ENCODE results near the gene LAPTM5.
"Not testable (repeated sequence)": the region's sequence is repeated elsewhere in the genome, so short reads cannot be mapped to it uniquely, and the experiment has no call there.

LAPTM5 gene, protein sequence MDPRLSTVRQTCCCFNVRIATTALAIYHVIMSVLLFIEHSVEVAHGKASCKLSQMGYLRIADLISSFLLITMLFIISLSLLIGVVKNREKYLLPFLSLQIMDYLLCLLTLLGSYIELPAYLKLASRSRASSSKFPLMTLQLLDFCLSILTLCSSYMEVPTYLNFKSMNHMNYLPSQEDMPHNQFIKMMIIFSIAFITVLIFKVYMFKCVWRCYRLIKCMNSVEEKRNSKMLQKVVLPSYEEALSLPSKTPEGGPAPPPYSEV

DNA sequence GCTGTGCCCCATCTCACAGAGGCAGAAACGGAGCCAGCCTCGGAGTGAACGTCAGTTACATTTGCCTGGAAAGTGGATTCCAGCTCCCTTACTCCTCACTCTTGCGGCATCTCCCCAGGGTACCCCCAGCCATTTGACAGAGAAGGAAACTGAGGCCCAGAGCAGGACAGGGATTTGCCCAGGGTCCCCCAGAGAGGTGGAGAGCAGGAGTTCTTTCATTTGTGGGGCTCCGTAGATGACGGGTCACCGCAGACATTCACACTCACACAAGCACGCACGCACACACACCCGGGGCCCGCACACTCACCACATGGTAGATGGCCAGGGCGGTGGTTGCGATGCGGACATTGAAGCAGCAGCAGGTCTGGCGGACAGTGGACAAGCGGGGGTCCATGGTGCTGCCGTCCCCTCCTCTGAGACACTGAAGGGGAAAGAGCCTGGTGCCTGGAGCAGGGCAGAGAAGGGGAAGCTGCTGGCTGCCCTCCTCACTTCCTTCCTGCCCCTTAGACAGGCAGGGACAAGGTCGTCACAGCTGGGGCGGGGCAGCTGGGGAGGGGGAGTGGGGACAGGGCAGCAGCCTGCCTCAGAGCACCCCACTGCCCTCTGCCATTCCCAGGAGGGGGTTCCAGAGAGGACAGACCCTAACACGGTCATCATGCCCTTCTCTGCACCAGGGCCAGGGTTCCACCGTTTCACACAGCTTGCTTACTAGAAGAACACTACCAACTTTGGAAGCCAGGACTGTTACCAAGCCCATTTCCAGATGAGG is at the start of gene LAPTM5:
LAPTM5 (minus strand) TSS at position 423 of the 769 bp plus-strand sequence; CDS start at position 394, 29 bp downstream.
- peak; percentile 74 for DNase-seq

DNA sequence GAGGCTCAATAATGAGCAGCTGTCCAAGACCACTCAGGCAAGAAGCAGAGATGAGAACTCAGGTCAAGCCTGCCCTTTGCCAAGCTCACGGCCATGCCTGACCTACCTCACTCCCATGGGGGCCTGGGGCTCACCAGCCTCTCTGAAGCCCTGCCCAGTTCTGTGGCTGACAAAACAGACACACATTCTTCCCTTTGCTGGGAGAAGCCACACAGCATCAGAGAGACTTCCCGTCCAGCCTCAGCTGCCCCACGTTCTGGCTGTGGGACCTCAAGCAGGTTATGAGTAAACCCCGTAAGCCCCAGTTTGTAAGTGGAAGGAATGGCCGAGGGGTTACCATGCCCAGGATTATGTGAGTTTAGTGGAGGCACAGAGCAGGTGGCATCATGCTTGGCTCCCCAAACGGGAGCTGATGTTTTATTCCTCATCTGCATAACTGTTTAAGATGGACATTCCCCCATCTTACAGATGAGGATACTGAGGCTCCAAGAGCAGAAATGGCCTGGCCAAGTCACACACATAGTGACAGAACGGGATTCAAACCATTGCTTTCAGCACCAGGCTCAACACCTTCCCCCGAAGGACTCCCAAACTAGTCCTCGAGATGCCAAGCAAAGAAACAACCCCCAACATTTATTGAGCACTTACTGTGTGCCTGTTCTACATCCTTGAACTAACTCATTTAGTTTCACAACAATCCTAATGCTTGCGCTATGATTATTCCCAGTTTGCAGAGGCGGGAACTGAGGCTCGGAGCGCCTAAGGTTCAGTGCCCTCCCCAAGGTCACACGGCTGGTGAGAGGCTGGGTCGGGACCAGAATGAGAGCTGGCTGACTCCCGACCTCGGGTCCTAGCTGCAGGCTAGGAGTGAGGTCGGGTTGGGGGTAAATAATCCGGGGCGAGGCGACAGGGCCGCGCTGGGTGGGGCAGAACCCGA is 49.1 kb upstream of the LAPTM5 start:
- no peak for DNase-seq

- DNase-seq, result no peak
Observed at GRCh38 chr1:30805304-30806003, 47.9 kb upstream of the LAPTM5 start.

DNA sequence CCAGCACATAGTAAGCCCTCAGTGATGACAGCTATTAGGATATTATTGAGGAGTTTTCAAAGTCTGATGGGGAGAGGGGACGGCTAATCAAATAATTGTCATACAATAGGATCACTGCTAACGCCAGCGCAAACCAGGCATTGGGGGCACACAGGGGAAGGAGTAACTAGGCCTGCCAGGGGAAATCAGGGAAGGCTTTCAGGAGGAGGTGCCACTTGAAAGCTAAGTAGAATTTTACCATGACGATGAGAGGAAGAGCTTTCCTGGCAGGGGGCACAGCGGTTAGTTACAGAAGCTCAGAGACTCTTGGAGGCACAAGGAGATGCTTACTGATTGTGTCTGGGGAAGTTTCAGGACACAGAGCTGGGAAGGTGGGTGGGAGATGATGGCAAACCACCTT is 47.2 kb upstream of the LAPTM5 start:
- no peak for DNase-seq

- DNase-seq, result no peak
Observed at GRCh38 chr1:30804352-30804751, 46.8 kb upstream of the LAPTM5 start.

DNA sequence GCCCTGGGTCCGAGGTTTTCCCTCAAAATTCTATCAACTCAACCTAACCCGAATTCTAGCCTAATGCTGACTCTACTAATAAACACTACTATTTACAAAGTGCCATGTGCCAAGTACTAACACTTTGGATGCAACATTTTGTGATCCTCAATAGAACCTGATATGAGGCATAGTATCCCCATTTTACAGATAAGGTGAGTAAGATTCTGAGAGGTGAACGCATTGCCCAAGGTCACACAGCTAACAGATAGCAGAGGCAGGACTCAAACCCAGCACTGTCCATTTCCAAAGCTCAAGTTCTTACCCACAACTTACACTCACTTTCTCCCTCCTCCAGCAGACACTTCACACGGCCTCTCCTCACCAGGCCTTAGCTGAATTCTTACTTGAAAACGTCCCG is 46.0 kb upstream of the LAPTM5 start:
- no peak for DNase-seq

DNA sequence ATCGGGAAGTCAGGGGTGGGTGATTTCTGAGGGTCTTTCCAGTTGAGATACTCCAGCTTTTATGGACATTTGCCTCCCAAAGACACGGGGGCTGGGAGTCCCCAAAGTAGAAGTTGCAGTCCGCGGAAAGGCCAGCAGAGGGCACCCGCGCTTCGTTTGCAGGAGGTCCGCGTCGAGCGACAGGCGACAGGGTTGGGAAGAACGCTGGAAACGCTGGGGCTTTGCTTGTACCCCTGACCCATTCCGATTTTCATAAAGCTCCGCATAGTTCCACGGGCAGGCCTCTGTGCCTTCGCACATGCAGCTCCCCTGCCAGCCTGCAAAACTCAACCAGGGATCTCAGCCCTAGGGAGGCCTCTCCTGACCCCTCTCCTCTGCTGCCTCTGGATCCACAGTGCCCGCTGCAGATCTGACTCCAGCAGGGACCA is 44.2 kb upstream of the LAPTM5 start:
- DNase-seq, result peak; percentile 89

- DNase-seq, result no peak
Observed at GRCh38 chr1:30799233-30799511, 41.6 kb upstream of the LAPTM5 start.

- DNase-seq, result no peak
Observed at GRCh38 chr1:30798389-30799232, 41.0 kb upstream of the LAPTM5 start.

- no peak for DNase-seq
Observed at GRCh38 chr1:30795026-30795425, 37.5 kb upstream of the LAPTM5 start.

DNA sequence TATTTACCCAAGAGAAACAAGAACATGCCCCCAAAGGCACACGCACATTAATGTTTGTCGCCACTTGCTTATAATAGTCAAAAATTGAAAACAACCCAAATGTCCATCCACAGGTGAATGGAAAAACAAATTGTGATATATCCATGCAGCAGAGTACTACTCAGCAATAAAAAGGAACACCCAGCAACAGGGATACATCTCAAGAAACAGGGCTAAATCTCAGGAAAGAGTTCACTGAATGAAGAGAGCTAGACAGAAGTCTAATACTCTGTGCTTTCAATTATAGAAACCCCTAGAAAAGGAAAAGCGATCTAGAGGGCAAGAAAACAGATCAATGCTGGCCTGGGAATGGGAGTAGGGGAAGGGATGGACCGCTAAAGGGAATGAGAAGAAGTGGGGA is 36.7 kb upstream of the LAPTM5 start:
- DNase-seq, result no peak

DNA sequence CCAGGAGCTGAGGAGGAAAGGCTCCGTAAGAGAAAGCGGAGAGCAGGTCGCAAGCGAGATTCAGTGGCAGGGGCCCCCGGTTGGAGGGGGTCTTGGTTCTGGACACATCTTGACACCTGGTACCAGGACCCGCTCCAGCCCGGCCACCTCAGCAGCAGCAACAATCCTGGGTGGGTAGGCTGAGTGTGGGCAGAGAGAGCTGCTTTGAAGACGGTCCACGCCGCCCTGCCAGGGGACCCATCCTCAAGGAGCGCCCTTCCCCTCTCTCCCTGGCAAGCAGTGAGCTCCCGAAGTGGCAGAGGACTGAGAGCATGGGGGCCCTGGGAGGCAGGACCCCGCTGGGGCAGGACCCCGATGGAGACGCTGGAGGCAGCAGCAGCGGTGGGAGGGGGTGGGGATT is 35.6 kb upstream of the LAPTM5 start:
- DNase-seq, result no peak

- no peak for DNase-seq
Observed at GRCh38 chr1:30791868-30792267, 34.3 kb upstream of the LAPTM5 start.

DNA sequence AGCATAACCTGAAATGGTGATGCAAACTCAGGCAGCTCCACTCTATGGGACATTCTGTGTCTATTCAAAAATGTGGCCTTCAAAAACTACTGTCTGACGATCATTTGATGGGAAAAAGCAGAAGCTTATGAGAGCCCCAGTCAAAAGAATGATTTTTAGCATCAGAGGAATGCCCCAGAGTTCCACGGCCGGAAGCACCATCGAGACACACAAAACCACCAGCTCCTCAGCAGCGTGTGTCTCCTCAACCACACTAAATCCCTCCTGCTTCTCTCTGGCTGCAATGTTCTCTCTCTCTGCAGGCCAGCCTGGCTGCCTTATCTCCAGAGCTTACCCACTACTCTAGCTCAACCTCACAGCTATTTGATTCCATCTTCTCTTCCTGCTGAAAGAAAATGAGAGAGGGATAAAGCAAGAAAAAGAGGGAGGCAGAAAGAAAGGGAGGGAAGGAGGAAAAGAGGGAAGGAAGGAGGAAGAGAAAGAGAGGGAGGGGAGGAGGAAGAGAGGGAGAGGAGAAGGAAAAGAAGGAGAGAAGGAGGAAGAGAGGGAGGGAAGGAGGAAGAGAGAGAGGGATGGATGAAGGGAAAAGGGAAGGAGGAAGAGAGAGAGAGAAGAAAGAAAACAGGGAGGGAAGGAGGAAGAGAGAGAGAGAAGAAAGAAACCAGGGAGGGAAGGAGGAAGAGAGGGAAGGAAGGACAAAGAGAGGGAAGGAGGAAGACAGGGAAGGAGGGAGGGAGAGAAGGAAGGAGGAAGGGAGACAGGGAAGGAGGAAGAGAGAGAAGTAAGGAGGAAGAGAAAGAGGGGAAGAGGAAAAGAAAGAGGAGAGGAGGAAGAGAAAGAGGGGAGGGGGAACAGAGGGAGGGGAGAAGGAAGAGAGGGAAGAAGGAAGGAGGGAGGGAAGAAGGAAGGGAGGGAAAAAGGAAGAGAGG is 33.5 kb upstream of the LAPTM5 start:
- no peak for DNase-seq

DNA sequence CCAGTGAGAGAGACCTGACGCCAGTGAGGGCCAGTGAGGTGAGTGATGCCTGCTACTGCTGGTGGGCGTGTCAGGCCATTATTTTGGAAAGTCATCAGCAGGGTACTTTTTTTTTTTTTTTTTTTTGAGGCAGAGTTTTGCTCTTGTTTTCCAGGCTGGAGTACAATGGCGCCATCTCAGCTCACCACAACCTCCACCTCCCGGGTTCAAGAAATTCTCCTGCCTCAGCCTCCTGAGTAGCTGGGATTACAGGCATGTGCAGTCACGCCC is 32.6 kb upstream of the LAPTM5 start:
- not testable (repeated sequence) for DNase-seq

- DNase-seq, result no peak
Observed at GRCh38 chr1:30789388-30790255, 32.0 kb upstream of the LAPTM5 start.

- no peak for DNase-seq
Observed at GRCh38 chr1:30788580-30789387, 31.2 kb upstream of the LAPTM5 start.

- DNase-seq, result no peak
Observed at GRCh38 chr1:30787856-30788495, 30.4 kb upstream of the LAPTM5 start.

- no peak for DNase-seq
Observed at GRCh38 chr1:30787266-30787665, 29.7 kb upstream of the LAPTM5 start.
